A673 (cell line): Measurements from ENCODE around the gene THADA. TPM values are rescaled to one million over a fixed set of nuclear protein-coding genes. Genes with fewer than 3 reads are reported as not detected.

Experiments
- BruUV-seq: library from RNA; stranded (reverse); fragments of 400-500 nt; replicated peaks from 2 replicates; lab custom pipeline; 2021; lab: Mats Ljungman, UMichigan
- CTCF ChIA-PET: fragments of 300-600 bp; sonication (Branson Sonifier 250); formaldehyde crosslinking; loops from one replicate; lab custom pipeline; 2022; ENCODE audit warnings: antibody characterized with exemption; lab: Charles Lee
- POLR2A ChIA-PET: fragments of 300-600 bp; sonication (Branson Sonifier 250); formaldehyde crosslinking; loops from one replicate; lab custom pipeline; 2022; ENCODE audit warnings: antibody characterized with exemption; ENCODE audit not compliant: low non-redundant PET; lab: Charles Lee
- DNase-seq: peaks from one replicate; pipeline ENCODE4 v3.0.0-alpha.2; 2015; ENCODE audit warnings: low spot score
- H3K27ac ChIP-seq: fragments of 200-600 bp; sonication (generic); 2 replicates; pipeline ENCODE4 v1.5.1; 2016; ENCODE audit warnings: mixed run types, low read depth, mild to moderate bottlenecking, mixed read lengths, antibody characterized with exemption, low read length; ENCODE audit not compliant: poor library complexity, severe bottlenecking
- H3K27me3 ChIP-seq: fragments of 200-600 bp; sonication (generic); replicated peaks from 2 replicates; pipeline ENCODE4 v1.6.1; 2017; ENCODE audit warnings: mixed run types, low read depth, mild to moderate bottlenecking, mixed read lengths, antibody characterized with exemption, low read length; ENCODE audit not compliant: insufficient read depth, poor library complexity
- H3K36me3 ChIP-seq: fragments of 200-600 bp; sonication (generic); 2 replicates; pipeline ENCODE4 v1.6.1; 2016; ENCODE audit warnings: mixed run types, mild to moderate bottlenecking, mixed read lengths, antibody characterized with exemption, low read length; ENCODE audit not compliant: insufficient read depth, poor library complexity, severe bottlenecking
- H3K4me1 ChIP-seq: fragments of 200-600 bp; sonication (generic); 2 replicates; pipeline ENCODE4 v1.6.1; 2017; ENCODE audit warnings: mixed run types, mild to moderate bottlenecking, mixed read lengths, antibody characterized with exemption, low read length; ENCODE audit not compliant: insufficient read depth, poor library complexity, severe bottlenecking
- H3K4me3 ChIP-seq: fragments of 200-600 bp; sonication (generic); 2 replicates; pipeline ENCODE4 v1.5.1; 2016; ENCODE audit warnings: low read depth, mixed run types, mild to moderate bottlenecking, mixed read lengths, low read length; ENCODE audit not compliant: poor library complexity, severe bottlenecking
- H3K9me3 ChIP-seq: fragments of 200-600 bp; sonication (generic); 2 replicates; pipeline ENCODE4 v1.6.1; 2016; ENCODE audit warnings: mixed run types, low read depth, mild to moderate bottlenecking, mixed read lengths, antibody characterized with exemption, low read length; ENCODE audit not compliant: poor library complexity, severe bottlenecking
- EZH2 ChIP-seq: fragments of 200-600 bp; sonication (generic); IDR thresholded peaks from 2 replicates; pipeline ENCODE4 v1.6.1; 2017; ENCODE audit warnings: borderline replicate concordance, low read depth, mild to moderate bottlenecking, mixed read lengths, antibody characterized with exemption, low read length; ENCODE audit not compliant: poor library complexity, severe bottlenecking
- intact Hi-C: fragments of 100-400 bp; cut with micrococcal nuclease; formaldehyde crosslinking; loops from one replicate; pipeline ENCODE4 v1.10.0; 2022; ENCODE audit not compliant: unreplicated experiment
- total RNA-seq: library from RNA; stranded (reverse); gene quantifications from 2 replicates; pipeline ENCODE4 v1.2.3, GENCODE V29; 2021
- TF ChIP-seq, protein P1 (sequence below): fragments of 300-800, 200-600 bp; sonication (generic); conservative IDR thresholded peaks from 2 replicates; pipeline ENCODE4 v1.5.1; 2017; ENCODE audit warnings: low read depth, mild to moderate bottlenecking, antibody characterized with exemption, low read length, moderate library complexity, mixed read lengths

THADA gene
- total RNA-seq, 1 experiment from 2014 or later = 39.7 TPM

DNA sequence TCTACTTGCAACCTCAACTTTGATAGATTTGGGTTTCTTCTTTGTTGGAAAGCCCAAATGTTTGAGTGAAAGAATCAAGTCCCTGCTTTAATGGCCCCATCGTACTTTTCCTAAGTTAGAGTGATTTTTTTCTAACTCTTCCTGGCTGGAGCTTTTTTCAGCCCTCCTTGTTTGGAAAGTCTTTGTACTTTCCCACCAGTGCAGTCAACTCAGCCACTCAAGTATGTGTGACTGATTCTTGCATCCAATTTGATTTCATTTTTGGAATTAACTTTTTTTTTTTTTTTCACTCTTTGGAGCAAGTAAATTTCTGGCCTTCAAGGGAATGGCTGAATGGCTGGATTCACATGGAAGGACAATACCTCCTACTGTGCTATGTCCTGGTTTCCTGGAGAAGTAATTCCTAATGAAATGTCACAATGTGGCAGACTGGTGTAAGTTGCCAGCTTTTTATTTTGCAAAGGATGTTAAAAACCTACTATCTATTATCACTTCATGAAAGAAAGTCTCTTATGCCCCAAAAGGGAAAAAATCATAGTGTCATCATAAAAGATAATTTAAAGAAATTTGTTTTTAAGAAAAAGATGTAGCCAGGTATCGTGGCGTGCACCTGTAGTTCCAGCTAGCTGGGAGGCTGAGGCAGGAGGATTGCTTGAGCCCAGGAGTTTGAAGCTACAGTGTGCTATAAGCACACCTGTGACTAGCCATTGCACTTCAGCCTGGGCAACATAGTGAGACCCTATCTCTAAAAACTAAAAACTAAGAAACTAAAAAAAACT, 293.5 kb downstream of the THADA start:
- Histone ChIP-seq H3K27me3 (no peaks in the 10 kb centered on the region), H3K27ac (no peak overlapping the region), H3K36me3 (no peaks in the 10 kb centered on the region), H3K9me3 (no peaks in the 10 kb centered on the region), H3K4me3 (no peak overlapping the region), H3K4me1 (no peaks in the 10 kb centered on the region)
- CTCF ChIA-PET = interaction anchor here (0.6 kb wide), 1 partner anchor 390 kb away, joined by 3 read pairs; no protein-coding TSS in a partner anchor
- no peak for DNase-seq
- intact Hi-C loops = no loop called here
- POLR2A ChIA-PET = no interaction called here
- TF ChIP-seq, protein P1, sequence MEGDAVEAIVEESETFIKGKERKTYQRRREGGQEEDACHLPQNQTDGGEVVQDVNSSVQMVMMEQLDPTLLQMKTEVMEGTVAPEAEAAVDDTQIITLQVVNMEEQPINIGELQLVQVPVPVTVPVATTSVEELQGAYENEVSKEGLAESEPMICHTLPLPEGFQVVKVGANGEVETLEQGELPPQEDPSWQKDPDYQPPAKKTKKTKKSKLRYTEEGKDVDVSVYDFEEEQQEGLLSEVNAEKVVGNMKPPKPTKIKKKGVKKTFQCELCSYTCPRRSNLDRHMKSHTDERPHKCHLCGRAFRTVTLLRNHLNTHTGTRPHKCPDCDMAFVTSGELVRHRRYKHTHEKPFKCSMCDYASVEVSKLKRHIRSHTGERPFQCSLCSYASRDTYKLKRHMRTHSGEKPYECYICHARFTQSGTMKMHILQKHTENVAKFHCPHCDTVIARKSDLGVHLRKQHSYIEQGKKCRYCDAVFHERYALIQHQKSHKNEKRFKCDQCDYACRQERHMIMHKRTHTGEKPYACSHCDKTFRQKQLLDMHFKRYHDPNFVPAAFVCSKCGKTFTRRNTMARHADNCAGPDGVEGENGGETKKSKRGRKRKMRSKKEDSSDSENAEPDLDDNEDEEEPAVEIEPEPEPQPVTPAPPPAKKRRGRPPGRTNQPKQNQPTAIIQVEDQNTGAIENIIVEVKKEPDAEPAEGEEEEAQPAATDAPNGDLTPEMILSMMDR = no peak
- no peak for TF ChIP-seq EZH2
- no TSS peak for BruUV-seq

DNA sequence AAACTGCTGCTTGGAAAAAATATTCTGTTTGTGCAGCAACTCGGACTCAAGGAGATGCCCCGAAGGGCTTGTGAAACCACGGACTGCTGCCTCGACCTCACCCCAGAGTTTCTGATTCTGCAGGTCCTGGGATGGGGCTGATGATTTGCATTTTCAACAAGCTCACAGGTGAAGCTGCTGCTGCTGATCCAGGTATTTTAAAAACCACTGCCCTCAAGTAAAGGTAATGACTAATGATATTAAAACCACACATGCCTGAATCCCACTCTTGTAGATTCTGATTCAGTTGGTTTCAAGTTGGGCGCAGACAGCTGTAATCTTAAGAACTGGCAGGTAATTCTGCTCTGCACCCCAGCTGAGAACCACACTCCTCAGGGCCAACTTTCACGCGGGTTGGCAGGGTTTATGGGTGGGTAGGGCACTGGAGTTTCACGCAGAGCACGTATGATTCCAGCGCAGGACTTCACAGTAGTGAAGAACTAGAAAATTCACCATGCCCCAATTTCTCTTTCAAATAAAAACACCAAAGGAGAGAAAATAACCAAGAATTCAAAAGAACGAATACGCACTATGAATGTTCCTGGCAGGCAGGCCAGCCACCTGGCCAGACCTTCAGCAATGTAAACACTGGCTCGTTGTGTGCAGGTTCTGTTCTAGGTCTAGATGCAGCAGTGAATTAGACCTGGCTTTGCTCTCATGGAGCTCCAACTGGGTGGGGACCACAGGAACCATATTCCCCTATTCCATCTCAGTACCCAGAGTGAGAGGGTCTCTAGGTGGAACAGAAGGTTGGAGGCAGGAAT, 294.9 kb downstream of the THADA start:
- H3K4me1 ChIP-seq = no peaks in the 10 kb centered on the region
- no peak overlapping the region for H3K27ac ChIP-seq
- POLR2A ChIA-PET = no interaction called here
- intact Hi-C loops = no loop called here
- BruUV-seq = no TSS peak
- H3K27me3 ChIP-seq = no peaks in the 10 kb centered on the region
- H3K9me3 ChIP-seq = no peaks in the 10 kb centered on the region
- DNase-seq = no peak
- H3K36me3 ChIP-seq = no peaks in the 10 kb centered on the region
- CTCF ChIA-PET = no interaction called here
- H3K4me3 ChIP-seq = no peak overlapping the region
- TF ChIP-seq, protein P1 = no peak
- no peak for TF ChIP-seq EZH2

DNA sequence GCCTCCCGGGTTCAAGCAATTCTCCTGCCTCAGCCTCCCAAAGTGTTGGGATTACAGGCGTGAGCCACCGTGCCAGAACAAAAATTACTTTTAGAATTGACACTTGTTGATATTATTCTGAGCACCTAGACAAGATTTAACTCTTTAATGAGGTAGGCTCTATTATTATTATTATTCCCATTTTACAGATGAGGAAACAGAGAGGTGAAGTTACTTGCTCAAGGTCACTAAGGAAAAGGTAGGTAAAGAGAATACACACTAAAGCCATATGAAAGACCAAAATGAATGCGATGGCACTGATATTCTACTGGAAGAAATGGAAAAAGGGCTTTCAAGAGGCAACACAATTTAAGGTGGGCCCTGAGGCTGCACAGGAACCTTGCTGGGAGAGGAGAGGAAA, 295.6 kb downstream of the THADA start:
- no peak for TF ChIP-seq EZH2
- TF ChIP-seq, protein P1 = no peak
- Histone ChIP-seq H3K4me3 (no peak overlapping the region), H3K4me1 (no peaks in the 10 kb centered on the region), H3K9me3 (no peaks in the 10 kb centered on the region), H3K36me3 (no peaks in the 10 kb centered on the region), H3K27me3 (no peaks in the 10 kb centered on the region), H3K27ac (no peak overlapping the region)
- no TSS peak for BruUV-seq
- no peak for DNase-seq
- ChIA-PET POLR2A (no interaction called here), CTCF (interaction anchor here (0.6 kb wide), 1 partner anchor 329 kb away, joined by 6 read pairs; no protein-coding TSS in a partner anchor)
- intact Hi-C loops = no loop called here
